Colonic mucosa (tissue), 4 donors: ENCODE measurements around the gene EID3. TPM values are rescaled to one million over a fixed set of nuclear protein-coding genes. Genes with fewer than 3 reads are reported as not detected.

Experiments
- DNase-seq: peaks from one replicate; pipeline ENCODE4 v3.0.0-alpha.2; 2020
- H3K27ac ChIP-seq: fragments of 200-600 bp; one replicate; pipeline ENCODE4 v1.8.0; 2021
- H3K27me3 ChIP-seq: fragments of 200-600 bp; one replicate; pipeline ENCODE4 v1.8.0; 2021
- H3K36me3 ChIP-seq: fragments of 200-600 bp; one replicate; pipeline ENCODE4 v1.8.0; 2021
- H3K4me1 ChIP-seq: fragments of 200-600 bp; one replicate; pipeline ENCODE4 v1.8.0; 2021; ENCODE audit warnings: mild to moderate bottlenecking
- H3K4me3 ChIP-seq: fragments of 200-600 bp; one replicate; pipeline ENCODE4 v1.8.0; 2021
- H3K9ac ChIP-seq, 2 donors: one replicate each; pipeline ENCODE4 v1.7.0; 2013; ENCODE audit warnings: control low read depth in 2 of 2, low read depth in 2 of 2, low read length in 2 of 2
- H3K9me3 ChIP-seq: fragments of 200-600 bp; one replicate; pipeline ENCODE4 v1.8.0; 2021
- intact Hi-C: fragments of 100-400 bp; cut with DNase I; formaldehyde crosslinking; loops from one replicate; pipeline ENCODE4 v1.14.1; 2022
- total RNA-seq, 2 donors: library from RNA; stranded (reverse); fragmentation: NEBNext Ultra II Directional in 1 of 2; extraction: Animal tissue kit (Norgen Biotek cat#: 25700) in 1 of 2; gene quantifications; one replicate each; pipeline ENCODE4 v1.2.1, GENCODE V29; 2021
- TF ChIP-seq, protein P1 (sequence below): fragments of 200-600 bp; IDR thresholded peaks from one replicate; pipeline ENCODE4 v1.8.0; 2022; ENCODE audit warnings: antibody characterized with exemption, mild to moderate bottlenecking
- donor health status: healthy.
- donor health status: DM: no; HTN: no; CAD: no.
- donor health status: DM: no; HTN: no; CAD: no.

Gene EID3
- total RNA-seq, 2 donors from 2014 or later, result 0.98 to 2.5 TPM

- TF ChIP-seq, protein P1, sequence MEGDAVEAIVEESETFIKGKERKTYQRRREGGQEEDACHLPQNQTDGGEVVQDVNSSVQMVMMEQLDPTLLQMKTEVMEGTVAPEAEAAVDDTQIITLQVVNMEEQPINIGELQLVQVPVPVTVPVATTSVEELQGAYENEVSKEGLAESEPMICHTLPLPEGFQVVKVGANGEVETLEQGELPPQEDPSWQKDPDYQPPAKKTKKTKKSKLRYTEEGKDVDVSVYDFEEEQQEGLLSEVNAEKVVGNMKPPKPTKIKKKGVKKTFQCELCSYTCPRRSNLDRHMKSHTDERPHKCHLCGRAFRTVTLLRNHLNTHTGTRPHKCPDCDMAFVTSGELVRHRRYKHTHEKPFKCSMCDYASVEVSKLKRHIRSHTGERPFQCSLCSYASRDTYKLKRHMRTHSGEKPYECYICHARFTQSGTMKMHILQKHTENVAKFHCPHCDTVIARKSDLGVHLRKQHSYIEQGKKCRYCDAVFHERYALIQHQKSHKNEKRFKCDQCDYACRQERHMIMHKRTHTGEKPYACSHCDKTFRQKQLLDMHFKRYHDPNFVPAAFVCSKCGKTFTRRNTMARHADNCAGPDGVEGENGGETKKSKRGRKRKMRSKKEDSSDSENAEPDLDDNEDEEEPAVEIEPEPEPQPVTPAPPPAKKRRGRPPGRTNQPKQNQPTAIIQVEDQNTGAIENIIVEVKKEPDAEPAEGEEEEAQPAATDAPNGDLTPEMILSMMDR, result no peak
- Histone ChIP-seq H3K9ac (no peak overlapping the region), H3K9me3 (no peaks in the 10 kb centered on the region), H3K4me3 (no peak overlapping the region), H3K27me3 (no peaks in the 10 kb centered on the region), H3K27ac (no peak overlapping the region), H3K36me3 (peaks cover 17% of the 10 kb centered on the region), H3K4me1 (no peaks in the 10 kb centered on the region)
- no peak for DNase-seq
- intact Hi-C loops, result no loop called here
Observed at GRCh38 chr12:104312202-104312601, 8.7 kb downstream of the EID3 start.

GRCh38 chr12:104312654-104313053 is 9.1 kb downstream of the EID3 start:
- intact Hi-C loops, result no loop called here
- TF ChIP-seq, protein P1, result no peak
- no peak for DNase-seq
- Histone ChIP-seq H3K4me1 (no peaks in the 10 kb centered on the region), H3K9ac (no peak overlapping the region), H3K4me3 (no peak overlapping the region), H3K36me3 (peaks cover 17% of the 10 kb centered on the region), H3K9me3 (no peaks in the 10 kb centered on the region), H3K27me3 (no peaks in the 10 kb centered on the region), H3K27ac (no peak overlapping the region)

DNA sequence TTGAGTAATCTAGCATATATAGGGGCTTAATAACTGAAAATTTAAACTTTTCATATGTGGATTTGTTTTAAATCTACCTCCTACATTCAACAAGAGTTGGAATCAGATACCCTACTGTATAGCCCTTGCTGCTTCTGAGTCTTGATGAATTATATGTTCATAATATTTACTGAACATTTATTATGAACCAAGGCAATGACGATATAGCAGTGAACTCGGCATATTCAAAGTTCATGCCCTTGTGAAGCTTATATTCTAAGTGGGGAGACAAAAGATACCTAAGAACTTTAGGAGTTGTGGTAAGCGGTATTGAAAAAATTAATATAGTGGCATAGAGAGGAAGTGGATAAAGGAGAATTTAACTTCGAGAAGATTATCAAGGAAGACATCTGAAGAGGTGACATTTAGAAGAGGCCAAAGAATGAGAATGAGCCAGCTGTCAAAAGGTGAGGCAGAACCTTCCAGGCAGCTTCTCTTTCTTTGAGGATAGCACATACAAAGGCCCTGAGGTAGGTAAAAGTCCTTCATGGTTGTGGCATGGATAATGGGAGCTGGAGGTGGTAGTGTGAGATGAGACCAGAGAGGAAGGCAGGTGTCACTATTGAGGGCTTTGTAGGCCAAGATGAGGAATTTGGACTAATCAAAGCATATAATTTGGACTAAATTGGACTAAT is 10.2 kb downstream of the EID3 start:
- no peak for DNase-seq

GRCh38 chr12:104314242-104314614 is 10.7 kb downstream of the EID3 start:
- Histone ChIP-seq H3K4me1 (no peaks in the 10 kb centered on the region), H3K9me3 (no peaks in the 10 kb centered on the region), H3K36me3 (peaks cover 17% of the 10 kb centered on the region), H3K4me3 (no peak overlapping the region), H3K9ac (no peak overlapping the region), H3K27me3 (no peaks in the 10 kb centered on the region), H3K27ac (no peak overlapping the region)
- intact Hi-C loops, result no loop called here
- no peak for DNase-seq
- TF ChIP-seq, protein P1, result no peak

More for the DNA sequence above, 10.2 kb downstream of the EID3 start:
- Histone ChIP-seq H3K36me3 (peaks cover 17% of the 10 kb centered on the region), H3K4me1 (no peaks in the 10 kb centered on the region), H3K4me3 (no peak overlapping the region), H3K9me3 (no peaks in the 10 kb centered on the region), H3K27me3 (no peaks in the 10 kb centered on the region), H3K9ac (no peak overlapping the region), H3K27ac (no peak overlapping the region)
- intact Hi-C loops, result no loop called here
- TF ChIP-seq, protein P1, result no peak

DNA sequence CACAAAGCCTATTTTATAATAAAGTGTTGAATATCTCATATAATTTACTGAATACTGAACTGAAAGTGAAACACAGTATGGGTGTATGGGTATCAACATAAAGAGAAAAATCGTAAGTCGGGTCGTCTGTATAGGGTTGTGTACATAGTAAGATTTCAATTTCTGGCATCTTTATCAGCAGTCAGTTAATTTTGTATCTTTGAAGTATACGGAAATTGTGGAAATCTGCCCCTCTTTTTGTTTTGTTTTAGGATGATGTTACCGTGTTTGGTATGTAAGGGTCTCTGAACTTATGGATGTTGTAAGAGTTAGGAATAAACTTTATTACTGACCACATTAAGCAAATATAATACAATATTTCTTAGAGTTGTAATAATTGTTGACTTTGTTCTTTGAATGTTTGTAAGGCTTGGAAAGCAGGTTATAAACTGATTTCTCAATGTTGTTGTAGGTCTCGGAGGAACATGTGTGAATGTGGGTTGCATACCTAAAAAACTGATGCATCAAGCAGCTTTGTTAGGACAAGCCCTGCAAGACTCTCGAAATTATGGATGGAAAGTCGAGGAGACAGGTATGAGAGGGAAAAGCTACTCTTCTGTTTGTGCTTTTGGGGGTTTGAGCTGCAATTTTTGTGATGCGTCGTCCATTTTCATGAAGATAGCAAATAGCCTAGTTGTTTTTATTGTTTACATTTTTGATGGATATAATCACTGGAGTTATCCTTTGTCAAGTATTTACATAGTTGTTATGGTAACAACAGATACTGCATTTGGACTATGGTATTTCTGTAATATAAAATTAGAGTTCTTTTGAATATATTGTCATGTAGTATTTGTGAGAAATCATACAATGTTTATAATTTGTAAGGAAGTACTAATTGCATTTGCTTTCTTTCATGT is 12.0 kb downstream of the EID3 start:
- Histone ChIP-seq H3K27me3 (no peaks in the 10 kb centered on the region), H3K36me3 (peaks cover 17% of the 10 kb centered on the region), H3K4me3 (no peak overlapping the region), H3K9ac (no peak overlapping the region), H3K4me1 (no peaks in the 10 kb centered on the region), H3K27ac (no peak overlapping the region), H3K9me3 (no peaks in the 10 kb centered on the region)
- TF ChIP-seq, protein P1, result no peak
- DNase-seq, result no peak
- intact Hi-C loops, result no loop called here
